HS-5 (cell line): Measurements from ENCODE around the gene NEU4.
A peak's percentile ranks its signal among the peaks of the same experiment; 100 is the strongest.
"Not testable (repeated sequence)": the region's sequence is repeated elsewhere in the genome, so short reads cannot be mapped to it uniquely, and the experiment has no call there.

Experiments used
- DNase-seq: peaks from one replicate; pipeline ENCODE4 v3.0.0-alpha.2; 2012; ENCODE audit warnings: low read depth

NEU4 gene, protein sequence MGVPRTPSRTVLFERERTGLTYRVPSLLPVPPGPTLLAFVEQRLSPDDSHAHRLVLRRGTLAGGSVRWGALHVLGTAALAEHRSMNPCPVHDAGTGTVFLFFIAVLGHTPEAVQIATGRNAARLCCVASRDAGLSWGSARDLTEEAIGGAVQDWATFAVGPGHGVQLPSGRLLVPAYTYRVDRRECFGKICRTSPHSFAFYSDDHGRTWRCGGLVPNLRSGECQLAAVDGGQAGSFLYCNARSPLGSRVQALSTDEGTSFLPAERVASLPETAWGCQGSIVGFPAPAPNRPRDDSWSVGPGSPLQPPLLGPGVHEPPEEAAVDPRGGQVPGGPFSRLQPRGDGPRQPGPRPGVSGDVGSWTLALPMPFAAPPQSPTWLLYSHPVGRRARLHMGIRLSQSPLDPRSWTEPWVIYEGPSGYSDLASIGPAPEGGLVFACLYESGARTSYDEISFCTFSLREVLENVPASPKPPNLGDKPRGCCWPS

DNA sequence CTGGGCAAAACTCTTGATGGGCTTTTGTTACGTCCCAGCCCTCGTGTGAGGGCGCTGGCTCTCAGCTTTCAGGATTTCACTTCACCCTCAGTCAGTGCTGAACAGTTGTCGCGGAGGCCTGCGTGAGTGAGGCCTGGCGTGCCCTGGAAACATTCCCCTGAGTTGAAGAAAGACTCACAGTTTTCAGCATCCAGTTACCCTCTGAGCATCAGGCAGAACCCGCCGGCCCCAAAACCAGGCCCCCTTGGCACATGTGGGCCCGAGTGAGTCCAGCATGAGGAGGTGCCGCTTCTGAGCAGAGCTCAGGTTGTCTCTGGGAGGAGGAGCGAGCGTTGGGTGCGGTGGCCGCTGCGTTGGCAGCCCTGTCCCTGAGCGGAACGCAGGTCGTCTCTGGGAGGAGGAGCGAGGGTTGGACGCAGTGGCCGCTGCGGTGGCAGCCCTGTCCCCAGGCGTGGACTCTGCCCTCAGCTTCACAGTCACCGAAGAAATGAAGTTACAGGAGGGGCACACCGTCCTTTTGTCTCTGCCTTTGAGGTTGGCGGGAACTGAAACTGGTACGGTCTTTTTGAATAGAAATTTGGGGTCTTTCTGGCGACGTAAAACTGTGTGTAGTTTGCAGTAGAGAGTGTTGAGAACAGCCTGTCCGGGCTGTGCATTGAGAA lies at the start of gene NEU4:
Gene NEU4 (plus strand): TSS at position 473 of the 662 bp plus-strand sequence. CDS start 5,292 bp downstream, outside the sequence.
- no peak for DNase-seq

DNA sequence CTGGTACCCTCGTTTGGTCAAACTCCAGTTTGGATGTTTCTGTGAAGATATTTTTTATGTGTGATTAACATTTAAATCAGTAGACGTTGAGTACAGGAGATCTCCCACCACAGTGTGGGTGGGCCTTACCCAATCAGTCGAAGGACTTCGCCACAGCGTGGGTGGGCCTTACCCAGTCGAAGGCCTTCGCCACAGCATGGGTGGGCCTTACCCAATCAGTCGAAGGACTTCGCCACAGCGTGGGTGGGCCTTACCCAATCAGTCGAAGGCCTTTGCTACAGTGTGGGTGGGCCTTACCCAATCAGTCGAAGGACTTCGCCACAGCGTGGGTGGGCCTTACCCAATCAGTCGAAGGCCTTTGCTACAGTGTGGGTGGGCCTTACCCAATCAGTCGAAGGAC lies 49.1 kb upstream of the NEU4 start:
- DNase-seq, result not testable (repeated sequence)

DNA sequence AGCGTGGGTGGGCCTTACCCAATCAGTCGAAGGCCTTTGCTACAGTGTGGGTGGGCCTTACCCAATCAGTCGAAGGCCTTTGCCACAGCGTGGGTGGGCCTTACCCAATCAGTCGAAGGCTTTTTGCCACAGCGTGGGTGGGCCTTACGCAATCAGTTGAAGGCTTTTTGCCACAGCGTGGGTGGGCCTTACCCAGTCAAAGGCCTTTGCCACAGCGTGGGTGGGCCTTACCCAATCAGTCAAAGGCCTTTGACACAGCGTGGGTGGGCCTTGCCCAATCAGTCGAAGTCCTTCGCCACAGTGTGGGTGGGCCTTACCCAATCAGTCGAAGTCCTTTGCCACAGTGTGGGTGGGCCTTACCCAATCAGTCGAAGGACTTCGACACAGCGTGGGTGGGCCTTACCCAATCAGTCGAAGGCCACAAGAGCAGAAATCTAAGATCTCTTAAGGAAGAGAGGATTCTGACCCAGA lies 48.7 kb upstream of the NEU4 start:
- DNase-seq, result no peak

DNA sequence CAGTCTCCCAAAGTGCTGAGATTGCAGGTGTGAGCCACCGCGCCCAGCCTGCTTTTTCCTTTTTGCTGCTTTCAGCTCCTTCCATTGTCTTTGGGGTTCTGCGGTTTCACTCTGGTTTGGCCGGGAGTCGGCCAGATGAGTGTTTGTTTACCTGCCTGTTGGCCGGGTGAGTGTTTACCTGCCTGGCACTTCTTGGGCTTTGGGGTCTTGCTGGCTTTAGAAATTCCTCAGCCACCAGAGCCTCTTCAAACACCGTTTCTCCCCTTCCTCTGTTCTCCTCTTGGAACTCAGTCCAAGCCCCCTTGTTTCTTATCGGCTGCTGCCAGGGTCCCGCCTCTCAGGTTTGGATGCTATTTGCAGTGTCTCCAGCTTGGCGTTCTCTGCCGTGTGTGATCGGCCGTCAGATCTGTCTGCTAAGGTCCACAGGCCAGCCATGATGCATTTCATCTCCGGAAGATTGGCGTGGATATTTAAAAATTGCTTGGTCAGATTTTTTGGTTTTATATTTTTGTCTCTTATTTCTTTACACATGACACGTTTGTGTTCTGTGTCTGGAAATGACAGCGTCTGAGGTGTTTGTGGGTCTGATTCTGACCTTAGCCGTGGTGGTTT lies 46.6 kb upstream of the NEU4 start:
- no peak for DNase-seq

DNA sequence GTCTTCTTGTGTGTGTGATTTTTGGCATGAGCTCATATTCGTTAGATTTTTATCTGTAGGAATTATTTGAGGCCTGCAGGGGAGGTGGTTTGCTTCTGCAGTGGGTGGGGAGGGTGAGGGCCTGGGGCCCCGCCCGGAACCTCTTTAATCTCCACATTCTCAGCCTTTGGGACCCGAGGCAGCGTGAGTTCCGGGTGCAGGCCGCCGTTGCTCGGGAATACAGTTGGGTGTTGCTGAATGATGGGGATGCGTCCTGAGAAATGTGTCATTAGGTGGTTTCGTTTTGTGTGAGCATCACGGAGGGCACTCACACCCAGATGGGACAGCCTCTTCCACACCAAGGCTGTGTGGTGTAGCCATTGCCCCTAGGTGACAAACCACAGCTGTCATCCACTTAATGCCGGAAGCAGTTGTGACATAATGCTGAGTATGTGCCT lies 46.0 kb upstream of the NEU4 start:
- DNase-seq, result no peak

DNA sequence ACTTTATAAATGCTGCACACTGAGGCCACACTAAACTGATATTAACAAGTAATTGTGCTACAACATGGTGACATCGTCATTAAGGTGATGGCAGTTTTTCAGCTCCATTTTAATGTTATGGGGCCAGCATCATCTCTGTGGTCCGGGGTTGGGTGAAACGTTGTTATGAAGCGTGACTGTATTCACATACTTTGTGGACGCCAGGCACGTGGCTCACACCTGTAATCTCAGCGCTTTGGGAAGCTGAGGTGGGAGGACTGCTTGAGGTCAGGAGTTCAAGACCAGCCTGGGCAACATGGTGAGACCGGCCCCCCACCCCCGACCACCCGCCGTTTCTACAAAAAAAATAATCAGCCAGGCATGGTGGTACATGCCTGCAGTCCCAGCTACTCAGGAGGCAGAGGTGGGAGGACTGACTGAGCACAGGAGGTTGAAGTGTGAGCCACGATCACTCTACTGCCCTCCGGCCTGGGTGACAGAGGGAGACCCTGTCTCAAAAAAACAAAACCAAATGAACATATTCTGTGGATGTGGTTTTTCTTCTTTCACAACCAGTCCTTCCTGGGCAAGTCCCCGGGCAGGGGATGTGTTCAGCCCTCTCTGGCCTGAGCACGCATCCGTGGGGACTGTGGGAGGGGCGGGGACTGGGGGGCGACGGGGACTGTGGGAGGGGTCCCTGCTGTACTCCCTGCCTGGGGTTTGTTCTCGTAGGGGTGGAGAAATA lies 45.3 kb upstream of the NEU4 start:
- DNase-seq, result no peak

DNA sequence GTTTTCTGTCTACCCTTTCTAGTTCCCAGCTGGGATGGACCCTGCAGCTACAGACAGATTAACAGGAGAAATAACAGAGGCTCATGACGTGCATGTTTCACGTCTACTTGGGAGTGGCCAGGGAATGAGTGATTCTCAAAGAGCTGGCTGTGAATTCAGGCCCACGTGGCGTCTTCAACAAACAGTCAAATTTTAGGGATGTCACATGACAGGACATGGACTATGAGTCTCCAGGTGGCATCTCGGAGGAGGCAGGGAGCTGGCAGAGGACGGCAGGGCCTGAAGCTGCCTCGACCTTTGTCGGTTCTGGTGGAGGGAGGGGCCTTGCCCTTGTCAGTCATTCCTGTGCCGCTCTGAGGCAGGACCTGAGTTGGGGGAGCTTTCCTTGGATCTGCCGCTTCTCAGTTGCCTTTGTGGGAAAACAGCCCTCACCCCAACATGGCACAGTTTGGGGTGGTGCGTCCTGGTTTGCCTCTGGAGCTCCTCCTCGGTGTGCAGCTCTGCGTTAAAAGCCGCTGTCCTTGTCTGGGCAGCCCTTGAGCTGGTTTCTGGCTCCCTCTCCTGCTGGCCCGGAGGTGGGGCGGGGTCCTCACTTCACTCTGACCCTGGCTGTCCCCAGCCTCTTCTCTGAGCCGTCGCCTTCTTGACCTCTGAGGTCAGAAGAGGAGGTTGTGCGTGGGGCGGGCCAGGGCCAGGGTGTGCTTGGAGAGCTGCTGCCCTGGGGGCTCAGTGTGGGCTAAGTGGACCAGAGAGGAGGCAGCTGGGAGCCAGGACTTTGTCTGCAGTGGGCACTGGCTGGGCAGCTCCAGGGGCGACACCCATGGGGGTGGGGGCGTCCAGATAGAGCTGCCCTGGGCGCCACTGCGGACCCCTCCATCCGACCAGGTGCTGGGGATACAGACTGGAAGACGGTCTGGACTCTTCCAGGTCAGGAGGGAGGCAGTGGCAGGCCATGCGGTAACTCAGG lies 44.4 kb upstream of the NEU4 start:
- DNase-seq, result no peak

DNA sequence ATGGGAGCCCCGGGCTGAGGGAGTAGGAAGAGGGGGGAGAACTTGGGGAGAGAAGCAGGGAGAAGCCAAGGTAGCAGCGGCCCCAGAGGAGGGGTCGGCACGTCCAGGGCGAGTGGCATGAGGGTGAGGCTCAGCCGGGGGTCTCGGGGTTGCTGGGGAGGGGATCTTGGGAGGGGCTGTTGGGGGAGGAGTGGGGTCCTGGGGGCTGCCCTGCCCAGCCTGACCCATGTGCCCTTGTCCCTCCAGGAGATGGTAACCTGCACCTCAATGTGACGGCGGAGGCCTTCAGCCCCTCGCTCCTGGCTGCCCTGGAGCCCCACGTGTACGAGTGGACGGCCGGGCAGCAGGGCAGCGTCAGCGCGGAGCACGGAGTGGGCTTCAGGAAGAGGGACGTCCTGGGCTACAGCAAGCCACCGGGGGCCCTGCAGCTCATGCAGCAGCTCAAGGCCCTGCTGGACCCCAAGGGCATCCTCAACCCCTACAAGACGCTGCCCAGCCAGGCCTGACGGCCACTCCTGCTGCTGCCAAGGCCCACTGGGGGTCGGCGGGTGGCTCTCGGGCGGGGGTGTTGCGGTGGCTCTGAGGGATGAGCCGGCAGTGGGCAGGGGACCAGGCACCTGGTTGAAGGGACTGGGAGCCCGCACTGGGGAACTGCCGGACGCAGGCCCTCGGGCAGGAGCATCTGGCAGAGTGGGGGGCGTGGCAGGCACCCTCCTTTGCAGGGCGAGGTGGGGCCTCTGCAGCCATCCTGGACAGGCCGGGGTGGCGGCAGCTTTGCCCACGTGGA lies 41.3 kb upstream of the NEU4 start:
- no peak for DNase-seq

DNA sequence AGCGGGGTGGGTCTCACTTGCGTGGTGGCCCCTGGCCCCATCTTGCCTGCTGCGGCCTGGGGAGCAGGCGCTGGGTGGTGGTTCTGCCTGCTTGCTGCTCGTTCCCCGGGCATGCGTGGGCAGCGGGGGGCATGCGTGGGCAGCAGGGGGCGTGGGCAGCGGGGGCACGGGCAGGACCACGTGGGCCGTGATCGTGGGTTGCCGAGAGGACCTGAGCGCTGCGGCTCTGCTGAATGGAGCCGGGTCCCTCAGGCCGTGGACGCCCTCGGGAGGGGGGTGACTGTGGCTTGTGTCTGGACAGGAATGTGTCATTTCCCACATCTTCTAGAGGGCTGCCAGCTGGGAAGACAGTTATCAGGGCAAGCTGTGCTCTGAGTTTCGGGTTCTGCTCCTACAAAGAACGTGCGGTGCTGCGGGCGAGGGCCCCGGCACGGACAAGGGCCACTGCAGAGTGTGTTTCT lies 40.7 kb upstream of the NEU4 start:
- DNase-seq, result no peak

DNA sequence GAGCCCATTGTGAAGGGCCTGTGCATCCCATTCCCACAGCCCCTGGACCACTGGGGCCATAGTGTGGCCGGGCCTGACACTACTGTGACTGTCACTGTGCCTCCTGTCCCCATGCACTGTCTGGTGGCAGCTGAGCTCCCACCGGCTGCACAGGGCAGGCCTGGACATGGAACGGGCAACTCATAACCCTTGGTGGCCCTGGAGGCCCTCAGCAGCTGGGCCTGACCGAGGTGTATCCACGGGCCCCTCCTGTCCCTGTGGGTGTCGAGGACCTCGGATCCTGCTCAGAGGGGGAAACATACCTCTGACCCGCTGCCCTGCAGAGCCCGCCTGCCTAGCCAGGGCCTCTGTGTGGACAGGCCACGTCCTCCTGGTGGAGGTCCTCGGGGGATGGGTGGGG lies 40.1 kb upstream of the NEU4 start:
- no peak for DNase-seq

DNA sequence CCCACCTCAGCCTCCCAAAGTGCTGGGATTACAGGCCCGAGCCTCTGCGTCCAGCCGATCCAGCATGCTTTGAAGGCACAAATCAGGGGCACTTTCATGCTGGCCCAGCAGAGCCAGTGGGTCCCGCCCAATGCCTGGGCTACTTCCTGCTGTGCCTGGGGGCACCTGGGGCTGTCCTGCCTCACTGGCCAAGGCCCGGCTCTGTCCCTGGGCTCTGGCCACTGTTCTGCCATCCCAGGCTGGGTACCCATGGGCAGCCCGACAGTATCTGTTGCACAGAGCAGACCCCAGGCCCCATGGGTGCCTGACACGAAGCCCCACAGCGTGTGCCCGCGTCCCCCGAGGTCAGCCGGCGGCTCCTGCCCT lies 39.2 kb upstream of the NEU4 start:
- no peak for DNase-seq

DNA sequence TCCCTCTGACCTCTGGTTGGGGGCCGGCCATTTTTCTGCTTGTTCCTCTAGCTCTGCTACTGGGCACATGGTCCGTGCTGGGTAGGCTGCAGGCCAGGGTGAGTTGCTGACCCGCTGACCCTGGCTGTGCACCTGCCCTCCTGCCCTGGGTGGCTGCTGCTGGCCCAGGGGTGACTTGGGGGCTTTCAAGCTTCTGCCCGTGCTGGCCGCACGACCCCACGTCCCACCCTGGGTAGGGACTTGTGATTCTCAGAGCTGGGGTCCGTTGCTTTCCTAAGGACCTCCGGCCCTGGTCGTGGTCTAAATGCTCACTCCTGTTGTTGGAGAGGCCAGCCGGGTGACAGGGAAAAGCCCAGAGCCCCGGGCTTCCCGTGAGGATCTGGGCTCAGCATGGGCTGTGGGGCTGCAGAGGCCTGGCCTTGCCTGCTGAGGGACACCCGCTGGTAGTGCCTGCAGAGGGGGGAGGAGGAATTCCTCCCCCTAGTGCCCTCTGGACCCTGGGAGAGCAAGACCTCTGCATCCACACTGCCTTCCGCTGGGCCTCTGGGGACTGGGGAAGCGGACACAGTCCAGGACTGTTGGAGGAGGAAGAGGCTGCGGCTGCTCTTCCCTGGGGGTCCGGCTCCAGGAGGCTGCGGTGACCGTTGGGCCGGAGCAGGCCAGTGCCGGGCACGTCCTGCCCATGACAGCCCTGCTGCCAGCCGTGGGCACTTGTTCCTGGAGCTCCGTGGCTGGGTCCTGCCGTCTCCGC lies 38.6 kb upstream of the NEU4 start:
- DNase-seq, result no peak

DNA sequence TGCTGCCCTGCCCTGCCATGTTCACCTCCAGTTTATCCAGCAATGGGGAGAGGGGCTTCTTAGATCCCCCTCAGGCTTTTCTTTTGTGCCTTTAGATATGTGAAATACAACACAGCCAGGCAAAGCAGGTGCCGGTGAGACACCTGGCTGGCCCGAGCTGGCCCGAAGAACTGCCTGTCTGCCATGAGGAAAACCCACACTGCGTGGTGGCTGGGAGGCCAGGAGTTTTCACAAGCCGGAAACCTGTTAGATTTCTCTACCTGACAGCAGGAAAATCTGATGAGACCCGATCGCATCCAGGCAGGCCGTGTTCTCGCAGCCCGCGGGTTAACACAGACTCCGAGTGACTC lies 38.1 kb upstream of the NEU4 start:
- no peak for DNase-seq

DNA sequence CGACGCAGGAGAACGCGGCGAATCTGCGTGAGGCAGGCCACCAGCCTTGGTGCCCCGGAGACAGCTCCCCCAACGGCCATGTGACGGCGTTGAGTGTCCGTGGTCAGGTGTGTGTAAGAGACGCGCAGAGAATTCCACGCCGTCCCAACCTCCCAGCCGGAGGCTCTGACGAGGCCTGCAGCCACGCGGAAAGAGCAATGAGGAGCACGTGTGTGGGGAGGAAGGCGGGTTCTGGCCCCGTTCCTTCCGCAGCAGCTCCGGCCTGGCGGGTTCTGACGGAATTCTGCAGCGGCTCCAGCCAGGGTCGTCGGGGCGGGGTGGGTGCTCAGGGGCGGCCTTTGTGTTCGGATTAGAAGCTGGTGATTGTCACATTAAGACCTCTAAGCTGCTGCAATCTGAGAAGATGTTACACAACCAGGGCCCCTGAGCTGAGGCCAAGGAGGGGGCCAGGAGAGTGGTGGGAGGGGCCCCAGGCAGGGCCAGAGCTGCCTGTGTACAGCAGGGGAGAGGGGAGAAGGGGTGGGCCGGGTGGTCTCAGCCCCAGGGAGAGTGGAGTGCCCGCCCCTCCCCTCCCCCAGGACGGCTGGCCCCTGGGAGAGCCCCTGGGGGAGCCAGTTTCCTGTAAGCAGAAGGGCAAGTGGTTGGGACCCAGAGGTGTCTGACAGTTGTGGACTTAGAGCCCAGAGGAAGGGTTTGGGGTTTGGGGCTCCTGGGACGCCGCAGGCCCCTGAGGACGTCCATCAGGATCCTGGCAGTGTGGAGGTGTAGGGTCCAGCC lies 37.5 kb upstream of the NEU4 start:
- DNase-seq, result no peak

DNA sequence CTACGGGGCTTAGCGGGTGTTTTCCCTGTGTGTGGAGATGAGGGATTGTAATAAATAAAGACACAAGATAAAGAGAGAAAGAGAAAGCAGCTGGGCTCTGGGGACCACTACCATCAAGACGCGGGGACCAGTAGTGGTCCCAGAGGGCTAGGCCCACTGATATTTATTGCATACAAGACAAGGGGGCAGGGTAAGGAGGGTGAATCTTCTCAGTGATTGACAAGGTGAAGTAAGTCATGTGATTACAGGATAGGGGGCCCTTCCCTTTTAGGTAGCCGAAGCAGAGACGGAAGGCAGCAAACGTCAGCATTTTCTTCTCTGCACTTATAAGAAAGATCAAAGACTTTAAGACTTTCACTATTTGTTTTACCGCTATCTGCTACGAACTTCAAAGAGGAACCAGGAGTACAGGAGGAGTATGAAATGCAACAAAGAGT lies 36.9 kb upstream of the NEU4 start:
- DNase-seq, result no peak

DNA sequence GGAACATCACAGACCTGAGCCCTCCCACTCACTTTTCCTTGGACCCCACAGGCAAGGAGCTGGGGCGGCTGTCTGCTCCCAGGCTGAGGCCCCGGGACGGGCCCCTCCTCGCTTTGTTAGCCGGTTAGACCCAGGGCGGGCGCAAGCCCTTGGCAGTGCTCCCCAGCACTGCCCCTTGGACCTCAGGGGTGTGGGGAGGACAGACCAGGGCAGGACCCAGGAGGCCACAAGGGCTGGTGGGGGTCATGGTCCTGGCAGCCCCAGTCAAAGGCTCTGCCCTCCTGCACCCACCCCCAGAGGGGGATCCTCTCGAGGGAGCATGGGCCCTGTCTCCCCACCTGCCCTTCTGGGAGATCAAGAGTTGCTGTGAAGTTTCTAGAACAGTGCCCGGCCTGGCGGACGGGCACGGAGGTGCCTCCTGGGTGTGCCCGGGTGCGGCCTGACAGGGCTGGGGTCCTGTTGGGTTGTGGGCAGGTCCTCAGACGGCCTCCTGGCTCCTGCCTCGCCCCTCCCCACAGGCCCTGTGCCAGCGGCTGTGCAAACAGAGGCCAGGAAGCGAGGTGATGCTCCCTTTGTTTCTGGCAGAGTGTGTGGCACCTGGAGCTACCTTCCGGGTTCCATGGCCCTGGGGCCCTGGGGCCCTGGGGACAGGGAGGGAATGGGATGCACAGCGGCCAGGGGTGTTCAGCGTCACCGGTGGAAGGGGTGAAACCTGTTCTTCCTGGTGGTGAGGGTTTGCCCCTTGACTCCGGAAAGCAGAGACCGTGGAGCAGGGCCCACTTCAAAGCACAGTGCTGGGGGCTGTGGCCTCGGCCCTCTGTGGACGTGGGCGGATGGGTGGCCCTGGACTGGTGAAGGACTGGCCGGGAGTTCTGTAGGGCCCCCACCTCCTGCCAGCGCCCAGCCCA lies 35.2 kb upstream of the NEU4 start:
- DNase-seq, result no peak

DNA sequence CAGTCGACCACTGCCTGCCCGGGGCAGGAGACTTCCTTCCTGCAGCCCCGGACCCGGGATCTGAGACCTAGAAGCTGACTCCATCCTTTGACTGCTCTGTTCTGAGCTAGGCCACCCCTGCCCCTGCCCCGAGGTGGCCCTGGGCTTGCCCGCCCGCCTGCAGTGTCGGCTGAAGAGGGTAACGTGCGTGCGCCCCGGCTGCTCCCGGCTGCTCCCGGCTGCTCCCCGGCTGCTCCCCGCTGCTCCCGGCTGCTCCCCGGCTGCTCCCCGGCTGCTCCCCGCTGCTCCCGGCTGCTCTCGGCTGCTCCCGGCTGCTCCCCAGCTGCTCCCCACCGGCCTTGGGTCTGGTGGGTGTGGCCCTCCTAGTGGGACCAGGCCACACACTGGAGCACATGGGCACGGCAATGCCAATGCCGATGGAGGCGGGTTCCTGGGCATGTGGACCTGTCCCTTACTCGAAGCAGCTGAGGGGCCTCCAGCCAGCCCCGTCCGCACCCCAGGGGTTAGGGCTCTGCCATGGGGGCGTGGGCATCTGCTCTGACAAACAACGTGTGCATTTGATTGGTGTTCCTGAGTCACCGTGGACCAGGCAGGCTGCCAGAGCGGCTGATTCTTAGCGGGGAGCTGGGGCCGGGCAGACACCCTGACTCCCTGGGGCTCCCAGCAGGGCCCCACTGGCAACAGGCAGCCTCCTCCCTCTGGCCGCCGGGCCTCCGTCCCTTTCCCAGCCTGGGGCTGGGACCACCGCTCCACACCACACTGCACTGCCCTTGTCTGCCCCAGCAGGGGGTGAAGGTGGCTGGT lies 34.4 kb upstream of the NEU4 start:
- peak; percentile 68 for DNase-seq
